Activated B cell treated with CpG ODN at 0.5 μM for 24 hours (primary cell): Measurements from ENCODE around the gene SLC44A2. TPM values are rescaled to one million over a fixed set of nuclear protein-coding genes. Genes with fewer than 3 reads are reported as not detected.

ENCODE experiments used
- ATAC-seq: fragments of 200-7000 bp; cut with Tn5 transposase; one replicate; pipeline ENCODE4 v1.10.0; 2021; ENCODE audit warnings: low read depth, mild to moderate bottlenecking, moderate library complexity
- CTCF ChIA-PET: fragments of 350-600 bp; sonication (Branson Sonifier 250); formaldehyde crosslinking; loops from one replicate; lab custom pipeline; 2021; ENCODE audit warnings: antibody characterized with exemption; lab: Charles Lee
- POLR2A ChIA-PET: fragments of 350-600 bp; sonication (Branson Sonifier 250); formaldehyde crosslinking; loops from one replicate; lab custom pipeline; 2021; ENCODE audit warnings: antibody characterized with exemption; lab: Charles Lee
- DNase-seq: peaks from one replicate; pipeline ENCODE4 v3.0.0; 2022
- H3K27ac Mint-ChIP-seq: one replicate; pipeline ENCODE4 v1.8.0; 2020; ENCODE audit warnings: mixed read lengths
- H3K27me3 Mint-ChIP-seq: one replicate; pipeline ENCODE4 v1.8.0; 2021; ENCODE audit warnings: mixed read lengths
- H3K36me3 Mint-ChIP-seq: one replicate; pipeline ENCODE4 v1.8.0; 2021; ENCODE audit warnings: low read depth, mixed read lengths
- H3K4me1 Mint-ChIP-seq: one replicate; pipeline ENCODE4 v1.8.0; 2021; ENCODE audit warnings: mixed read lengths
- H3K4me3 Mint-ChIP-seq: one replicate; pipeline ENCODE4 v1.8.0; 2020; ENCODE audit warnings: mild to moderate bottlenecking, mixed read lengths
- H3K9me3 Mint-ChIP-seq: one replicate; pipeline ENCODE4 v1.8.0; 2020; ENCODE audit warnings: mixed read lengths
- intact Hi-C: fragments of 100-400 bp; cut with micrococcal nuclease; formaldehyde crosslinking; loops from one replicate; pipeline ENCODE4 v1.15.1; 2024
- total RNA-seq: library from RNA; stranded (reverse); gene quantifications from 2 replicates; pipeline ENCODE4 v1.2.3, GENCODE V29; 2022
- TF ChIP-seq, protein P1 (sequence below): fragments of 200-600 bp; IDR thresholded peaks from one replicate; pipeline ENCODE4 v1.8.0; 2022; ENCODE audit warnings: antibody characterized with exemption, mild to moderate bottlenecking

SLC44A2 gene
- total RNA-seq, 1 donor from 2014 or later = 213 TPM

DNA sequence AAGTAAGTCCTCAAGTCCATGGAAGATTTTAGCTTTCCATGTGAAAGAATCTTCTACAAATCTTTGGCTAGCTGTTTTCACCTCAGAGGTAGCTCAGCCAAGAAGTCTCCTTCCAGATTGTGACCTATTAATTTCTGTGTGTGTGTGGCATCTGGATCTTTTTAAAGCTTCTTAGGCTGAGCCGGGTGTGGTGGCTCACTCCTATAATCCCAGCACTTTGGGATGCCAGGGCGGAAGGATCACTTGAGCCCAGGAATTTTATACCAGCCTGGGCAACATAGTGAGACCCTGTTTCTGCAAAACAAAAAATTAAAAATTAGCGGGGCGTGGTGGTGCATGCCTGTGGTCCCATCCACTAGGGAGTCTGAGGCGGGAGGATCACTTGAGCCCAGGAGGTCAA lies 13.4 kb upstream of the SLC44A2 start:
- TF ChIP-seq, protein P1, sequence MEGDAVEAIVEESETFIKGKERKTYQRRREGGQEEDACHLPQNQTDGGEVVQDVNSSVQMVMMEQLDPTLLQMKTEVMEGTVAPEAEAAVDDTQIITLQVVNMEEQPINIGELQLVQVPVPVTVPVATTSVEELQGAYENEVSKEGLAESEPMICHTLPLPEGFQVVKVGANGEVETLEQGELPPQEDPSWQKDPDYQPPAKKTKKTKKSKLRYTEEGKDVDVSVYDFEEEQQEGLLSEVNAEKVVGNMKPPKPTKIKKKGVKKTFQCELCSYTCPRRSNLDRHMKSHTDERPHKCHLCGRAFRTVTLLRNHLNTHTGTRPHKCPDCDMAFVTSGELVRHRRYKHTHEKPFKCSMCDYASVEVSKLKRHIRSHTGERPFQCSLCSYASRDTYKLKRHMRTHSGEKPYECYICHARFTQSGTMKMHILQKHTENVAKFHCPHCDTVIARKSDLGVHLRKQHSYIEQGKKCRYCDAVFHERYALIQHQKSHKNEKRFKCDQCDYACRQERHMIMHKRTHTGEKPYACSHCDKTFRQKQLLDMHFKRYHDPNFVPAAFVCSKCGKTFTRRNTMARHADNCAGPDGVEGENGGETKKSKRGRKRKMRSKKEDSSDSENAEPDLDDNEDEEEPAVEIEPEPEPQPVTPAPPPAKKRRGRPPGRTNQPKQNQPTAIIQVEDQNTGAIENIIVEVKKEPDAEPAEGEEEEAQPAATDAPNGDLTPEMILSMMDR = no peak
- CTCF ChIA-PET = interaction anchor here (0.7 to 1.0 kb wide), 2 partner anchors 11 to 31 kb away, joined by 3 read pairs; no protein-coding TSS in a partner anchor
- POLR2A ChIA-PET = interaction anchor here (0.6 to 2.9 kb wide), 2 partner anchors 9 to 225 kb away, joined by 7 to 12 read pairs; no protein-coding TSS in a partner anchor
- H3K4me1 Mint-ChIP-seq = peaks cover 59% of the 10 kb centered on the region
- ATAC-seq = no peak
- no peak overlapping the region for H3K4me3 Mint-ChIP-seq
- H3K9me3 Mint-ChIP-seq = no peaks in the 10 kb centered on the region
- no peak for DNase-seq
- H3K27ac Mint-ChIP-seq = no peak overlapping the region
- intact Hi-C loops = no loop called here
- H3K36me3 Mint-ChIP-seq = peaks cover 24% of the 10 kb centered on the region
- H3K27me3 Mint-ChIP-seq = no peaks in the 10 kb centered on the region

- Mint-ChIP-seq H3K4me1 (peaks cover 61% of the 10 kb centered on the region), H3K9me3 (no peaks in the 10 kb centered on the region), H3K27ac (peak overlapping the region; percentile 6), H3K36me3 (peaks cover 27% of the 10 kb centered on the region), H3K4me3 (no peak overlapping the region), H3K27me3 (no peaks in the 10 kb centered on the region)
- intact Hi-C loops = no loop called here
- ChIA-PET POLR2A (interaction anchor here (0.6 to 2.9 kb wide), 3 partner anchors 9 to 132 kb away, joined by 4 to 12 read pairs (median 7); no protein-coding TSS in a partner anchor), CTCF (no interaction called here)
- no peak for DNase-seq
- TF ChIP-seq, protein P1 = no peak
- ATAC-seq = no peak
Observed at GRCh38 chr19:10612499-10613119, 12.7 kb upstream of the SLC44A2 start.

DNA sequence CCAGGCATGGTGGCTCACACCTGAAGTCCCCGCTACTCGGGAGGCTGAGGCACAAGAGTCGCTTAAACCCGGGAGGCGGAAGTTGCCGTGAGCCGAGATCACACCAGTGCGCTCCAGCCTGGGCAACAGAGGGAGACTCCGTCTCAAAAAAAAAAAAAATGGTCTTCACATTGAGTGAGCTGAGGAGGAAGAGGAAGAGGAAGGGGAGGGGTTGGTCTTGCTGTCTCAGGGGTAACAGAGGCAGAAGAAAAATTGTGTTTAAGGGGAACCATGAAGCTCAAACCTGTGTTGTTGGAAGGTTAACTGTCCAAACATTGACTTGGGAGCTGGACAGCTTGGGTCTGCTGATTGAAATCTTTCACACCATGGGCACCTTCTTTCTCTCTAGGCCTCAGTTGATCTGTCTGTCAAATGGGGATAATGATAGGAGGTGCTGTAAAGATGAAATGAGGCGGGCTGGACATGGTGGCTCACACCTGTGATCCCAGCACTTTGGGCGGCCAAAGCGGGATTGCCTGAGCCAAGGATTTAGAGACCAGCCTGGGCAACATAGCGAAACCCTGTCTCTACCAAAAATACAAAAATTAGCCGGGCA lies 9.8 kb upstream of the SLC44A2 start:
- peak overlapping the region; percentile 79 for H3K27ac Mint-ChIP-seq
- H3K27me3 Mint-ChIP-seq = no peaks in the 10 kb centered on the region
- peak; percentile 64 for ATAC-seq
- peaks cover 39% of the 10 kb centered on the region for H3K36me3 Mint-ChIP-seq
- intact Hi-C loops = no loop called here
- peaks cover 53% of the 10 kb centered on the region for H3K4me1 Mint-ChIP-seq
- TF ChIP-seq, protein P1 = no peak
- H3K4me3 Mint-ChIP-seq = peak overlapping the region; percentile 67
- H3K9me3 Mint-ChIP-seq = no peaks in the 10 kb centered on the region
- CTCF ChIA-PET = interaction anchor here (1.6 to 2.2 kb wide), 2 partner anchors 29 to 35 kb away, joined by 4 to 10 read pairs; no protein-coding TSS in a partner anchor
- no peak for DNase-seq
- POLR2A ChIA-PET = interaction anchor here (0.7 to 2.8 kb wide), 4 partner anchors 10 to 28 kb away, joined by 4 to 35 read pairs (median 8); no protein-coding TSS in a partner anchor

GRCh38 chr19:10617409-10618121 lies 7.8 kb upstream of the SLC44A2 start:
- Mint-ChIP-seq H3K4me1 (peaks cover 57% of the 10 kb centered on the region), H3K27ac (peak overlapping the region; percentile 67), H3K27me3 (no peaks in the 10 kb centered on the region), H3K9me3 (no peaks in the 10 kb centered on the region), H3K36me3 (peaks cover 51% of the 10 kb centered on the region), H3K4me3 (no peak overlapping the region)
- intact Hi-C loops = no loop called here
- no peak for ATAC-seq
- no peak for DNase-seq
- POLR2A ChIA-PET = interaction anchor here (0.5 to 2.8 kb wide), 2 partner anchors 14 to 28 kb away, joined by 4 to 35 read pairs; no protein-coding TSS in a partner anchor
- TF ChIP-seq, protein P1 = no peak
- CTCF ChIA-PET = interaction anchor here (1.5 to 2.2 kb wide), 2 partner anchors 27 to 82 kb away, joined by 6 to 10 read pairs; no protein-coding TSS in a partner anchor
